ENCODE results near the gene SLC30A9. TPM values are rescaled to one million over a fixed set of nuclear protein-coding genes. Genes with fewer than 3 reads are reported as not detected.

Gene SLC30A9
- polyA plus RNA-seq, 1 experiment = 37.9 TPM

- ChIA-PET POLR2A (no interaction called here), CTCF (interaction anchor here (0.6 to 1.0 kb wide), 2 partner anchors 23 to 267 kb away, joined by 3 to 5 read pairs; no protein-coding TSS in a partner anchor)
- Histone ChIP-seq H3K36me3 (ENCODE audit: control insufficient read depth, insufficient read depth, low read length) (no peaks in the 10 kb centered on the region), H3K4me3 (ENCODE audit: low read depth, low read length) (no peak overlapping the region), H3K27me3 (ENCODE audit: control insufficient read depth, insufficient read depth, low read length) (no peaks in the 10 kb centered on the region)
- no peak for TF ChIP-seq CTCF (IDR thresholded peaks at IDR 0.05; ENCODE audit: insufficient read depth, low read depth, low read length)
- DNase-seq (ENCODE audit: low read depth) = no peak
Observed at GRCh38 chr4:41985151-41985550, 5.2 kb upstream of the SLC30A9 start.

GRCh38 chr4:41989994-41990364 lies 351 bp upstream of the SLC30A9 start:
- no peak for DNase-seq (ENCODE audit: low read depth)
- POLR2A ChIA-PET = no interaction called here
- H3K4me3 ChIP-seq (ENCODE audit: low read depth, low read length) = peak overlapping the region; percentile 90
- CTCF ChIA-PET = no interaction called here
- no peak for TF ChIP-seq CTCF (IDR thresholded peaks at IDR 0.05; ENCODE audit: insufficient read depth, low read depth, low read length)
- H3K27me3 ChIP-seq (ENCODE audit: control insufficient read depth, insufficient read depth, low read length) = no peaks in the 10 kb centered on the region
- no peaks in the 10 kb centered on the region for H3K36me3 ChIP-seq (ENCODE audit: control insufficient read depth, insufficient read depth, low read length)

- Histone ChIP-seq H3K36me3 (ENCODE audit: control insufficient read depth, insufficient read depth, low read length) (no peaks in the 10 kb centered on the region), H3K4me3 (ENCODE audit: low read depth, low read length) (no peak overlapping the region), H3K27me3 (ENCODE audit: control insufficient read depth, insufficient read depth, low read length) (no peaks in the 10 kb centered on the region)
- no peak for TF ChIP-seq CTCF (IDR thresholded peaks at IDR 0.05; ENCODE audit: insufficient read depth, low read depth, low read length)
- POLR2A ChIA-PET = no interaction called here
- CTCF ChIA-PET = interaction anchor here (1.5 kb wide), 1 partner anchor 18 kb away, joined by 6 read pairs; no protein-coding TSS in a partner anchor
- no peak for DNase-seq (ENCODE audit: low read depth)
Observed at GRCh38 chr4:41991916-41992767, 1.8 kb downstream of the SLC30A9 start.

GRCh38 chr4:41992967-41993857 lies 2.9 kb downstream of the SLC30A9 start:
- ChIA-PET POLR2A (no interaction called here), CTCF (interaction anchor here (0.6 kb wide), 1 partner anchor 35 kb away, joined by 6 read pairs; no protein-coding TSS in a partner anchor)
- no peak for TF ChIP-seq CTCF (IDR thresholded peaks at IDR 0.05; ENCODE audit: insufficient read depth, low read depth, low read length)
- no peak for DNase-seq (ENCODE audit: low read depth)
- H3K4me3 ChIP-seq (ENCODE audit: low read depth, low read length) = no peak overlapping the region
- no peaks in the 10 kb centered on the region for H3K36me3 ChIP-seq (ENCODE audit: control insufficient read depth, insufficient read depth, low read length)
- H3K27me3 ChIP-seq (ENCODE audit: control insufficient read depth, insufficient read depth, low read length) = no peaks in the 10 kb centered on the region

- POLR2A ChIA-PET = no interaction called here
- TF ChIP-seq CTCF (IDR thresholded peaks at IDR 0.05; ENCODE audit: insufficient read depth, low read depth, low read length) = no peak
- DNase-seq (ENCODE audit: low read depth) = no peak
- H3K36me3 ChIP-seq (ENCODE audit: control insufficient read depth, insufficient read depth, low read length) = no peaks in the 10 kb centered on the region
- H3K27me3 ChIP-seq (ENCODE audit: control insufficient read depth, insufficient read depth, low read length) = no peaks in the 10 kb centered on the region
- CTCF ChIA-PET = no interaction called here
- no peak overlapping the region for H3K4me3 ChIP-seq (ENCODE audit: low read depth, low read length)
Observed at GRCh38 chr4:41994461-41994985, 4.2 kb downstream of the SLC30A9 start.

Measured in BJ (cell line).